Endothelial cell of umbilical vein (primary cell): ENCODE data around the gene GNAI1. TPM values are rescaled to one million over a fixed set of nuclear protein-coding genes. Genes with fewer than 3 reads are reported as not detected.

Source experiments
- BruUV-seq: library from RNA; stranded (reverse); fragments of 400-500 nt; replicated peaks from 2 replicates; lab custom pipeline; 2021; lab: Mats Ljungman, UMichigan
- CTCF ChIA-PET: fragments of 300-600, 350-600 bp; sonication (Branson Sonifier 250); formaldehyde crosslinking; loops from one replicate; lab custom pipeline; 2021; ENCODE audit warnings: antibody characterized with exemption, inconsistent platforms; lab: Charles Lee
- POLR2A ChIA-PET: fragments of 300-600, 350-600 bp; sonication (Branson Sonifier 250); formaldehyde crosslinking; loops from one replicate; lab custom pipeline; 2021; ENCODE audit warnings: antibody characterized with exemption, inconsistent platforms; lab: Charles Lee
- DNase-seq: peaks from one replicate; pipeline ENCODE4 v3.0.0-alpha.2; 2011; ENCODE audit warnings: low read depth, low spot score
- FAIRE-seq: peaks from 2 replicates; lab custom pipeline; 2011; peaks lifted over from hg19 to GRCh38; lab: Jason Lieb, UNC
- H2AFZ ChIP-seq: 2 replicates; pipeline ENCODE4 v1.6.0; 2012; ENCODE audit warnings: low read depth, low read length, control low read depth, inconsistent platforms
- H3K27ac ChIP-seq: 2 replicates; pipeline ENCODE4 v1.5.1; 2011; ENCODE audit warnings: low read depth, mild to moderate bottlenecking, control low read depth, low read length, moderate library complexity; ENCODE audit not compliant: insufficient read depth
- H3K27me3 ChIP-seq, 2 experiments: 2 replicates each; pipeline versions ENCODE4 v1.6.0 to v1.6.1; 2011; ENCODE audit warnings: low read length in 2 of 2, mixed read lengths in 1 of 2; ENCODE audit not compliant: control insufficient read depth in 2 of 2, insufficient read depth in 2 of 2
- H3K36me3 ChIP-seq, 2 experiments: 2 replicates in 1 of 2; 3 replicates in 1 of 2; pipeline ENCODE4 v1.5.1; 2011; ENCODE audit warnings: low read length in 2 of 2, mild to moderate bottlenecking in 1 of 2, moderate library complexity in 1 of 2; ENCODE audit not compliant: control insufficient read depth in 2 of 2, insufficient read depth in 2 of 2; ENCODE audit errors: extremely low read depth in 1 of 2
- H3K4me1 ChIP-seq: 3 replicates; pipeline ENCODE4 v1.5.1; 2011; ENCODE audit warnings: mild to moderate bottlenecking, low read length; ENCODE audit not compliant: control insufficient read depth, insufficient read depth; ENCODE audit errors: extremely low read depth
- H3K4me2 ChIP-seq: 2 replicates; pipeline ENCODE4 v1.6.1; 2011; ENCODE audit warnings: low read length, control low read depth, mixed read lengths; ENCODE audit not compliant: insufficient read depth
- H3K4me3 ChIP-seq, 3 experiments: fragments of 200-600 bp in 1 of 3; sonication (generic), shearing (Covaris generic) in 1 of 3; replicated peaks in 1 of 3; 2 replicates each; pipeline ENCODE4 v1.5.1; 2011 to 2016; ENCODE audit warnings: control low read depth in 3 of 3, low read length in 3 of 3, mild to moderate bottlenecking in 2 of 3, inconsistent platforms in 1 of 3, low read depth in 1 of 3, moderate library complexity in 1 of 3; ENCODE audit not compliant: insufficient read depth in 1 of 3
- H3K79me2 ChIP-seq: 2 replicates; pipeline ENCODE4 v1.6.0; 2012; ENCODE audit warnings: low read length, inconsistent platforms; ENCODE audit not compliant: control insufficient read depth, insufficient read depth
- H3K9ac ChIP-seq: replicated peaks from 2 replicates; pipeline ENCODE3; 2011; ENCODE audit warnings: low read length, control low read depth; ENCODE audit not compliant: insufficient read depth; ENCODE audit errors: extremely low read depth
- H3K9me1 ChIP-seq: replicated peaks from 3 replicates; pipeline ENCODE4 v1.6.0; 2011; ENCODE audit warnings: mild to moderate bottlenecking, low read length; ENCODE audit not compliant: control insufficient read depth, insufficient read depth; ENCODE audit errors: extremely low read depth
- H3K9me3 ChIP-seq: replicated peaks from 2 replicates; pipeline ENCODE4 v1.5.1; 2012; ENCODE audit warnings: low read length, inconsistent platforms; ENCODE audit not compliant: control insufficient read depth, insufficient read depth
- H4K20me1 ChIP-seq: replicated peaks from 2 replicates; pipeline ENCODE3; 2011; ENCODE audit warnings: mild to moderate bottlenecking, low read length; ENCODE audit not compliant: control insufficient read depth, insufficient read depth; ENCODE audit errors: extremely low read depth
- CTCF ChIP-seq, 2 donors: IDR thresholded peaks; 1 replicate in 1 of 2; 2 replicates in 1 of 2; pipeline ENCODE4 v1.5.1; 2011; ENCODE audit warnings: low read length in 2 of 2, mild to moderate bottlenecking in 2 of 2, moderate library complexity in 2 of 2, control low read depth in 1 of 2, inconsistent platforms in 1 of 2, low read depth in 1 of 2; ENCODE audit not compliant: insufficient read depth in 1 of 2; ENCODE audit errors: extremely low read depth in 1 of 2
- EZH2 ChIP-seq: IDR thresholded peaks from 2 replicates; pipeline ENCODE4 v1.6.1; 2012; ENCODE audit warnings: borderline replicate concordance, low read depth, mild to moderate bottlenecking, moderate library complexity, low read length, inconsistent platforms; ENCODE audit not compliant: severe bottlenecking
- FOS ChIP-seq: IDR thresholded peaks from 2 replicates; pipeline ENCODE4 v1.6.1; 2011; ENCODE audit warnings: mild to moderate bottlenecking, low read length, moderate library complexity, borderline replicate concordance; ENCODE audit not compliant: insufficient read depth
- GATA2 ChIP-seq: IDR thresholded peaks from 2 replicates; pipeline ENCODE4 v1.7.0; 2011; ENCODE audit warnings: low read depth, mild to moderate bottlenecking, moderate library complexity, mixed read lengths, low read length; ENCODE audit not compliant: insufficient read length, insufficient read depth
- JUN ChIP-seq: IDR thresholded peaks from 2 replicates; pipeline ENCODE4 v1.6.1; 2011; ENCODE audit warnings: borderline replicate concordance, low read depth; ENCODE audit not compliant: insufficient read length, insufficient read depth
- MAX ChIP-seq: IDR thresholded peaks from 2 replicates; pipeline ENCODE4 v1.6.1; 2011; ENCODE audit not compliant: insufficient read depth, insufficient read length
- MYC ChIP-seq: IDR thresholded peaks from one replicate; pipeline ENCODE4 v1.6.1; 2011; ENCODE audit warnings: mild to moderate bottlenecking, low read depth, low read length
- POLR2A ChIP-seq: IDR thresholded peaks from 2 replicates; pipeline ENCODE4 v1.6.1; 2012; ENCODE audit warnings: low read depth, mild to moderate bottlenecking, control low read depth, low read length
- POLR2AphosphoS5 ChIP-seq: IDR thresholded peaks from 2 replicates; pipeline ENCODE4 v1.6.1; 2012; ENCODE audit warnings: low read depth, mild to moderate bottlenecking, control low read depth, low read length, moderate library complexity; ENCODE audit not compliant: insufficient read depth
- dilution Hi-C: fragments of 300-500 bp; cut with MboI; formaldehyde crosslinking; loops from one replicate; pipeline ENCODE4 v1.15.0; 2019; ENCODE audit warnings: low sequenced_read_pairs; ENCODE audit not compliant: extremely low pct_ligation_motif_present
- intact Hi-C: fragments of 100-400 bp; cut with micrococcal nuclease; formaldehyde crosslinking; loops from one replicate; pipeline ENCODE4 v1.10.0; 2022
- polyA plus RNA-seq, 4 experiments: library from polyadenylated mRNA; depleted of rRNA in 3 of 4; stranded (reverse) in 3 of 4; unstranded in 1 of 4; fragments of >200 nt; gene quantifications; 2 replicates each; pipeline versions ENCODE4 v1.2.1 to v1.2.3, GENCODE V29; 2011 to 2012; ENCODE audit warnings: missing spikeins in 1 of 4
- total RNA-seq: library from RNA; stranded (reverse); gene quantifications from 2 replicates; pipeline ENCODE4 v1.2.3, GENCODE V29; 2021

The GNAI1 gene
- total and polyA plus RNA-seq, 2 donors (not counting 3 experiments of a cell fraction or from before 2014, with no cell fraction given): 7.5 to 15.0 TPM

- TF ChIP-seq JUN: no peak
- no peak for TF ChIP-seq EZH2
- no peak for TF ChIP-seq POLR2AphosphoS5
- TF ChIP-seq GATA2: no peak
- TF ChIP-seq MAX: no peak
- no peak for TF ChIP-seq FOS
- no peak for TF ChIP-seq MYC
- no peak for TF ChIP-seq CTCF (IDR thresholded peaks at IDR 0.05; ENCODE audit: extremely low read depth in 1 of 2, insufficient read depth in 1 of 2, low read depth in 1 of 2, low read length in 2 of 2)
- TF ChIP-seq POLR2A: no peak
- H3K4me2 ChIP-seq: no peak overlapping the region
- H3K36me3 ChIP-seq: no peaks in the 10 kb centered on the region
- dilution Hi-C loops: no loop called here
- peaks cover 25% of the 10 kb centered on the region for H3K79me2 ChIP-seq
- peak; percentile 27 for DNase-seq
- BruUV-seq: no TSS peak
- H3K4me3 ChIP-seq: no peak overlapping the region
- intact Hi-C loops: no loop called here
- no peak overlapping the region for H3K27ac ChIP-seq
- no peak overlapping the region for H3K9ac ChIP-seq
- no peaks in the 10 kb centered on the region for H3K9me1 ChIP-seq
- ChIA-PET CTCF (interaction anchor here (0.8 to 2.7 kb wide), 4 partner anchors 11 to 246 kb away, joined by 3 to 12 read pairs (median 4); partner anchors contain the start of gene GNAI1), POLR2A (no interaction called here)
- FAIRE-seq: no peak
- H4K20me1 ChIP-seq: peaks cover 7% of the 10 kb centered on the region
- H3K27me3 ChIP-seq: no peaks in the 10 kb centered on the region
- H2AFZ ChIP-seq: no peak overlapping the region
- no peaks in the 10 kb centered on the region for H3K9me3 ChIP-seq
- no peaks in the 10 kb centered on the region for H3K4me1 ChIP-seq
These were observed 11.3 kb downstream of the GNAI1 start for GRCh38 chr7:80145780-80146422.
